ENCODE results near the gene SIRT3.

DNA sequence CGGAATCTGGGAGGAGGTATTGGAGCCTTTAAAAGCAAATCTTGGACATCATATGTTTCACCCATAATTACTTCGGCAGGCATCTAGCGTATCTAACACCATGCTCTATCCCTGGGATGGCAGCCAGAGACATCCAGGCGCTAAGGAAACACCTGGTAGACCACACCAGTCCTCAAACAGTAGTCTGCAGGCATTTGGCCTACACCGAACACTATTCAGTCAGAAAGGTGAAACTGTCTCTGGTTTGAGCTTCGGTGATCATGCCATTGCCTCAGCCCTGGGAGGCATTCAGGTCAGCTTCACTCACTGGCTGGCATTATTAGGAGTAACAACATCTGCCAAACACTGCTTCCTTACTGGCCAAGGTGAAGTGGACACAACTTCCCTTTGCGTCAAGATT, 11.7 kb downstream of the SIRT3 start:
- TF ChIP-seq, protein P1, sequence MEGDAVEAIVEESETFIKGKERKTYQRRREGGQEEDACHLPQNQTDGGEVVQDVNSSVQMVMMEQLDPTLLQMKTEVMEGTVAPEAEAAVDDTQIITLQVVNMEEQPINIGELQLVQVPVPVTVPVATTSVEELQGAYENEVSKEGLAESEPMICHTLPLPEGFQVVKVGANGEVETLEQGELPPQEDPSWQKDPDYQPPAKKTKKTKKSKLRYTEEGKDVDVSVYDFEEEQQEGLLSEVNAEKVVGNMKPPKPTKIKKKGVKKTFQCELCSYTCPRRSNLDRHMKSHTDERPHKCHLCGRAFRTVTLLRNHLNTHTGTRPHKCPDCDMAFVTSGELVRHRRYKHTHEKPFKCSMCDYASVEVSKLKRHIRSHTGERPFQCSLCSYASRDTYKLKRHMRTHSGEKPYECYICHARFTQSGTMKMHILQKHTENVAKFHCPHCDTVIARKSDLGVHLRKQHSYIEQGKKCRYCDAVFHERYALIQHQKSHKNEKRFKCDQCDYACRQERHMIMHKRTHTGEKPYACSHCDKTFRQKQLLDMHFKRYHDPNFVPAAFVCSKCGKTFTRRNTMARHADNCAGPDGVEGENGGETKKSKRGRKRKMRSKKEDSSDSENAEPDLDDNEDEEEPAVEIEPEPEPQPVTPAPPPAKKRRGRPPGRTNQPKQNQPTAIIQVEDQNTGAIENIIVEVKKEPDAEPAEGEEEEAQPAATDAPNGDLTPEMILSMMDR (conservative IDR thresholded peaks at IDR 0.05; ENCODE audit: low read depth, low read length): no peak
- TF ChIP-seq EZH2 (IDR thresholded peaks at IDR 0.05; ENCODE audit: borderline replicate concordance, low read depth, low read length, poor library complexity, severe bottlenecking): no peak
